Left cardiac atrium (tissue), 2 donors: ENCODE results near the gene FBXL16. TPM values are rescaled to one million over a fixed set of nuclear protein-coding genes. Genes with fewer than 3 reads are reported as not detected.

Experiments
- total RNA-seq, 2 donors: library from RNA; stranded (reverse); fragmentation: NEBNext Ultra II Directional; extraction: Animal tissue kit (Norgen Biotek cat#: 25700); gene quantifications; one replicate each; pipeline ENCODE4 v1.2.1, GENCODE V29; 2021
- donor health status: DM: no; HTN: yes; CAD: no; lungs with severe emphysema.
- donor health status: DM: yes; HTN: yes; CAD: no.

FBXL16 gene
- total RNA-seq, 2 donors from 2014 or later, result 0.32 to 1.0 TPM

Other genes starting within 250 kb of the FBXL16 start
- gene CAPN15, start 178.1 kb downstream of the FBXL16 start, total RNA-seq, result 10 to 100 TPM; 19.2 to 25.8 TPM
- not detected for gene PRR35, start 145.4 kb downstream of the FBXL16 start, total RNA-seq
- gene NHLRC4, start 138.8 kb downstream of the FBXL16 start, total RNA-seq, result under 1 TPM; 0.10 to 0.97 TPM
- gene PIGQ, start 135.8 kb downstream of the FBXL16 start, total RNA-seq, result 10 to 100 TPM; 19.1 to 21.3 TPM
- gene RAB40C, start 115.7 kb downstream of the FBXL16 start, total RNA-seq, result 10 to 100 TPM in 1 of 2 donors, 1 to 10 TPM in 1; 9.9 to 13.5 TPM
- under 1 TPM; 0.21 to 0.50 TPM for gene WFIKKN1, start 74.8 kb downstream of the FBXL16 start, total RNA-seq
- 10 to 100 TPM; 42.8 to 61.8 TPM for gene METTL26, start 69.5 kb downstream of the FBXL16 start, total RNA-seq
- 100 to 1,000 TPM in 1 of 2 donors, 10 to 100 TPM in 1; 92.8 to 117 TPM for gene MCRIP2, start 64.0 kb downstream of the FBXL16 start, total RNA-seq
- 10 to 100 TPM in 1 of 2 donors, 1 to 10 TPM in 1; 9.6 to 15.5 TPM for gene WDR90, start 56.4 kb downstream of the FBXL16 start, total RNA-seq
- 100 to 1,000 TPM in 1 of 2 donors, 10 to 100 TPM in 1; 73.8 to 106 TPM for gene RHOT2, start 37.7 kb downstream of the FBXL16 start, total RNA-seq
- 1 to 10 TPM; 1.2 TPM for gene RHBDL1, start 30.1 kb downstream of the FBXL16 start, total RNA-seq
- 100 to 1,000 TPM in 1 of 2 donors, 10 to 100 TPM in 1; 89.1 to 101 TPM for gene STUB1, start 25.4 kb downstream of the FBXL16 start, total RNA-seq
- 10 to 100 TPM; 45.5 to 48.9 TPM for gene JMJD8, start 21.5 kb downstream of the FBXL16 start, total RNA-seq
- gene WDR24, start 15.4 kb downstream of the FBXL16 start, total RNA-seq, result 1 to 10 TPM; 8.2 TPM
- 10 to 100 TPM; 53.7 to 56.8 TPM for gene METRN, start 9.3 kb upstream of the FBXL16 start, total RNA-seq
- 10 to 100 TPM; 32.5 to 36.8 TPM for gene ANTKMT, start 15.3 kb upstream of the FBXL16 start, total RNA-seq
- under 1 TPM; 0.50 to 0.56 TPM for gene CCDC78, start 20.6 kb upstream of the FBXL16 start, total RNA-seq
- 10 to 100 TPM; 12.0 to 15.8 TPM for gene HAGHL, start 21.3 kb upstream of the FBXL16 start, total RNA-seq
- gene CIAO3, start 35.2 kb upstream of the FBXL16 start, total RNA-seq, result 10 to 100 TPM; 22.6 to 23.3 TPM
- 10 to 100 TPM; 12.6 to 13.0 TPM for gene MSLN, start 54.9 kb upstream of the FBXL16 start, total RNA-seq
- 10 to 100 TPM; 11.1 to 11.4 TPM for gene RPUSD1, start 82.6 kb upstream of the FBXL16 start, total RNA-seq
- gene CHTF18, start 82.8 kb upstream of the FBXL16 start, total RNA-seq, result 1 to 10 TPM; 4.7 to 8.8 TPM
- not detected for gene GNG13, start 94.9 kb upstream of the FBXL16 start, total RNA-seq